ENCODE measurements around the gene TMEM127.

TMEM127 gene

DNA sequence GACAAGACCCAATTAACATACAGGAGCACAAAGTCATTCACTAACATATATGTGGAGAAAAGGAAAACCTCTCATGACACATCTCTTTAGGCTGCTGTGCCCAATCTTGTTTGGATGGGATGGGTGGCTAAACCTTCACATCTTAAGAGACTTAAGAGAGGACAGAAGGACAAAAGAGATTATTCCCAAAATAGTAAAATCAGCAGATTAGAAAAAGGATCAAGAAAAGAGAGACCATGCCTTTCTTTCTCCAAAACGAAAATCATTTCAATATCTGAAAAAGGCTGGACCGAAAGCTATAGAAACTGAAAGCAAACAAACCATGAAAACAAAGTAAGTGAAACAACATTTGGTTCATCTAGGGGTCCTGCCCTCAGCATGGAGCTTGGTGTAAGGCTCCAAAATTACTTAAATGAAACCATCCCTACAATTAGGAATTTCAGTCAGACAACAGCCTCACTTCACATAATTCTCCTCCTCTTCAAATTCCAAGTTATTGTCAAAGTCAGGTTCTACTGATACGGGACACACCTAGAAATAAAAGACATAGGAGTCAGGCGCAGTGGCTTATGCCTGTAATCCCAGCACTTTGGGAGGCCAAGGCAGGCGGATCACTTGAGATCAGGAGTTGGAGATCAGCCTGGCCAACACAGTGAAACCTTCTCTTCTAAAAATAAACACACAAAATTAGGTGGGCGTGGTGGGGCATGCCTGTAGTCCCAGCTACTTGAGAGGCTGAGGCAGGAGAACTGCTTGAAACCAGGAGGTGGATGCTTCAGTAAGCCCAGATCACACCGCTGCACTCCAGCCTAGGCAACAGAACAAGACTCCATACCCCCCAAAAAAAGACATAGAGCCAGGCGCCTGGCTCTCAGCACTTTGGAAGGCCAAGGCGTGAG is 62.4 kb downstream of the TMEM127 start:
- no peak for DNase-seq

DNA sequence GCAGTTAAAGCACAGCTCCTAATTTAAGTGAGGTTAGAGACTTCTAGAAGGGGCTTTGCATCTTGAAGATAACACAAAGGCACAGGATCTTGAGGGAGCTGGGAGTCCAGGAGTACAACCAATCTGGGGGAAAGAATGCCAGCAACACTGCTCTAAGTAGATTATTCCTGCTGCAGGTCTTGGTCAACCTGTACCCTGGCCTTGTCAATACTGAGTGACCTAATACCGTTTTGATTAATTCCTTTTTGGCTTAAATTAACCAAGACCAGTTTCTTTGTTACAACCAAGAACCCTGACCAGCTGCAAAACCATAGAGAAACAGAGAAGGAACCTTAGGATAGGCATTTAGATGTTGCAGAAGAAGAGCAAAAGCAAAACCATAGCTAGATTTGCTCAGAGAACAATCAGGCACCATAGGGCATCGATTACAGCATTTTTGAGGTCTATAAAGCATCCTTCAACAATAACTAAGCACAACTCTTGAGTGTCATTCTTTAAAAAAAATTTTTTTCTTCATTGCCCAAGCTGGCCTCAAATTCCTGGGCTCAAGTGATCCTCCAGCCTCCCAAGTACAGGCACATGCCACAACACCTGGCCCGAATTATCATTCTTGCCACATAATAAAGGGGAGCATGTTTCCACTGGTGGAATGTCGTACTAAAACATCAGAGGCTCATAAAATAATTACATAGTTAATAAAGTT is 63.5 kb downstream of the TMEM127 start:
- DNase-seq, result no peak

DNA sequence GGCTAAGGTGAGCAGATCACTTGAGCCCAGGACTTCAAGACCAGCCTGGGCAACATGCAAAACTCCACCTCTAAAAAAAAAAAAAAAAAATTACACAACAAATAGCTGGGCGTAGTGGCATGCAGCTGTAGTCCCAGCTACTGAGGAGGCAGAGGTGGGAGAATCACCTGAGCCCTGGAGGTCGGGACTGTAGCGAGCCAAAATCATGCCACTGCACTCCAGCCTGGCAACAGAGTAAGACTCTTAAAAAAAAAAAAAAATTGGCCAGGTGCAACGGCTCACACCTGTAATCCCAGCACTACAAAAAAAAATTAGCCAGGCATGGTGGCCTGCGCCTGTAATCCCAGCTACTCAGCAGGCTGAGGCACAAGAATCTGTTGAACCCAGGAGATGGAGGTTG is 64.5 kb downstream of the TMEM127 start:
- no peak for DNase-seq

- no peak for DNase-seq
These were observed 66.9 kb downstream of the TMEM127 start for GRCh38 chr2:96198921-96199320.
